Fibroblast of villous mesenchyme (primary cell): ENCODE results near the gene CDK5RAP3. TPM values are rescaled to one million over a fixed set of nuclear protein-coding genes. Genes with fewer than 3 reads are reported as not detected.

Source experiments
- DNase-seq: peaks from one replicate; pipeline ENCODE4 v3.0.0-alpha.2; 2010; ENCODE audit warnings: low read depth
- H3K4me3 ChIP-seq: 2 replicates; pipeline ENCODE4 v1.5.1; 2011; ENCODE audit warnings: low read depth, mild to moderate bottlenecking, low read length
- total RNA-seq: library from RNA; depleted of rRNA; stranded (reverse); fragments of >200 nt; gene quantifications from 2 replicates; pipeline ENCODE4 v1.2.3, GENCODE V29; 2012
- TF ChIP-seq, protein P1 (sequence below): IDR thresholded peaks from 2 replicates; pipeline ENCODE4 v1.5.1; 2012; ENCODE audit warnings: low read depth, mild to moderate bottlenecking, low read length; ENCODE audit not compliant: insufficient read depth

Gene CDK5RAP3
- total RNA-seq, 1 donor, result 32.4 TPM

- no peak overlapping the region for H3K4me3 ChIP-seq
- DNase-seq, result no peak
- TF ChIP-seq, protein P1, sequence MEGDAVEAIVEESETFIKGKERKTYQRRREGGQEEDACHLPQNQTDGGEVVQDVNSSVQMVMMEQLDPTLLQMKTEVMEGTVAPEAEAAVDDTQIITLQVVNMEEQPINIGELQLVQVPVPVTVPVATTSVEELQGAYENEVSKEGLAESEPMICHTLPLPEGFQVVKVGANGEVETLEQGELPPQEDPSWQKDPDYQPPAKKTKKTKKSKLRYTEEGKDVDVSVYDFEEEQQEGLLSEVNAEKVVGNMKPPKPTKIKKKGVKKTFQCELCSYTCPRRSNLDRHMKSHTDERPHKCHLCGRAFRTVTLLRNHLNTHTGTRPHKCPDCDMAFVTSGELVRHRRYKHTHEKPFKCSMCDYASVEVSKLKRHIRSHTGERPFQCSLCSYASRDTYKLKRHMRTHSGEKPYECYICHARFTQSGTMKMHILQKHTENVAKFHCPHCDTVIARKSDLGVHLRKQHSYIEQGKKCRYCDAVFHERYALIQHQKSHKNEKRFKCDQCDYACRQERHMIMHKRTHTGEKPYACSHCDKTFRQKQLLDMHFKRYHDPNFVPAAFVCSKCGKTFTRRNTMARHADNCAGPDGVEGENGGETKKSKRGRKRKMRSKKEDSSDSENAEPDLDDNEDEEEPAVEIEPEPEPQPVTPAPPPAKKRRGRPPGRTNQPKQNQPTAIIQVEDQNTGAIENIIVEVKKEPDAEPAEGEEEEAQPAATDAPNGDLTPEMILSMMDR, result no peak
Observed at GRCh38 chr17:47956791-47957590, 13.9 kb upstream of the CDK5RAP3 start.

DNA sequence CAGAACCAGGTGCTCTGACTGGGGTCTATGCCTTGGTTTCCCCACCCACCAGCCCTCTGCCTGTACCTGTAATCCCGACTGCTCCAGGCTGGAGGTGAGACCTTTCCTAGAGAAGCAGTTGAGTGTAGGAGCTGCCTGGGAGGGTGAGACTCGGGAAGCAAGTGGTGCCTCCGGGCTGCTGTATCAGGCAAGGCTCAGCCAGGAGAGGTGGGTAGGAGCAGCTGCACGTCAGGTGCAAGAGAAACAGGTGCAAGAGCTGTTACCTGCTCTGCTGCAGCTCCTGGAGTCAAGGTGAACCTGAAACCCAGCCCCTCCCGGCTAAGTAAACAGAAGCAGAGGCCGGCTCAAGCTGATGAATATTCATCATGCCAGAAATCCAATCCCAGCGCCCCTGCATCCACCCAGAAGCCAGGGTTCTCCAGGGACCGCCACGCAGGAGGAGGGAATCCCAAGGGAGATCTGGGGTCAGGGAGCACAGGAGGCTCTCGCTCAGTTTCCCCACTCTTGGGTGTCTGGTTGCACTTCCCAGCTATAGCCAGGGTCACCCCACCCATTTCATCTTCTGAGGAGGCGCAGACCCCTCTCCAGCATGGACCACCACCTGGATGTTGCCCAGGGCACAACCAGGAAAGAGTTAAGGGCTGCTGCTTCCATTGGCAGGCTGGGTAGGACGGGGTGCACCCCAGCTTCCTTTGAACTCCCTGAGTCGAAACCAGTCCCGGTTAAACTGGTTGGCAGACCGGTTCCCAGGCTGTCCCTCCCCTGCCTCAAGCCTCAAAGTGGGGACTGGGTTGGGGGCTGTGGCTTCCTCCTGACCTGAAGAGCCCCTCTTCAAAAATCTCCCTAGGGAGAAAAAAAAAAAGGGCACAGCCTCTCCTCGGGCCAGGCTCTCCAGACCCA is 13.1 kb upstream of the CDK5RAP3 start, which contains the start of gene PRR15L:
PRR15L (minus strand) TSS at position 293 of the 900 bp plus-strand sequence. CDS start 4,649 bp downstream, outside the sequence.
- no peak for DNase-seq
- H3K4me3 ChIP-seq, result no peak within 1 kb of the TSS
- TF ChIP-seq, protein P1, result no peak

- no peak for DNase-seq
- TF ChIP-seq, protein P1, result no peak
- H3K4me3 ChIP-seq, result no peak overlapping the region
Observed at GRCh38 chr17:47959825-47960655, 10.9 kb upstream of the CDK5RAP3 start.

GRCh38 chr17:47961406-47961805 is 9.5 kb upstream of the CDK5RAP3 start:
- no peak overlapping the region for H3K4me3 ChIP-seq
- TF ChIP-seq, protein P1, result no peak
- DNase-seq, result no peak

DNA sequence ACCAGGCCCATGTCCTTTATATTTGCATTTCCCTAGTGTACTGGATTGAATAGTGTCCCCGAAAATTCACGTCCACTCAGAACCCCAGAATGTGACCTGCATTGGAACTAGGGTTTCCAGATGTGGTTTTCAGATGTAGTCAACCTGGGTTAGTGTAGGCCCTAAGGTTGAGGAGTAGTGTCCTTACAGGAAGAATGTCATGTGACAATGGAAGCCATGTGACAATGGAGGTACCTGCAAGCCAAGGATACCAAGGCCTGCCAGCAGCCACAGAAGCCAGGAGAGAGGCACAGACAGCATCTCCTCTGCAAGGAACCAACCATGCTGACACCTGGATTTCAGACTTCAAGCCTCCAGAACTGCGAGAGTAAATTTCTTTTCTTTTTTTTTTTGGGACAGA is 8.0 kb upstream of the CDK5RAP3 start:
- no peak for DNase-seq
- TF ChIP-seq, protein P1, result no peak
- no peak overlapping the region for H3K4me3 ChIP-seq

DNA sequence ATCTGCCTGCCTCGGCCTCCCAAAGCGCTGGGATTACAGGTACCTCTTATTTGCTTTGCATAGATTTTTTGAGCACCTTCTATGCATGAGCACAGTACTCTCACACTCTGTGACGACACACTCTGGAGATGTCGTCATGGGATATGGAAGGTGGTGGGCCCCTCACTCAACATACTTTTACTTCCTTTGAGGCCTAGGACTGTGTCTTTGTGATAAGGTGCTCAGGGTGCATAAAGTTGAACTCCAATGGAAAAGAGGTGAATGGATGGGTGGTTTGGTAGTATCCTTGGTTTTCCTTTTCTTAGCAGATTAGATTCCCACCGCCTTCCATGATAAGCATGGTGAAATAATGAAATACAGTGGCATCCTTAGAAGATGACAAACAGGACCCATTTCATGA is 6.1 kb upstream of the CDK5RAP3 start:
- no peak for DNase-seq
- TF ChIP-seq, protein P1, result no peak
- H3K4me3 ChIP-seq, result no peak overlapping the region
